Thoracic aorta (tissue), 2 donors: ENCODE measurements around the gene TNPO1. TPM values are rescaled to one million over a fixed set of nuclear protein-coding genes. Genes with fewer than 3 reads are reported as not detected.

Experiments used
- ATAC-seq: fragments of 150-250 bp; one replicate; pipeline ENCODE4 v1.8.0; 2017; ENCODE audit warnings: low read depth; ENCODE audit not compliant: insufficient number of reproducible peaks, low FRiP score
- DNase-seq: peaks from one replicate; pipeline ENCODE4 v3.0.0-alpha.2; 2020; ENCODE audit warnings: low spot score
- H3K27ac ChIP-seq, 2 donors: fragments of 200-600 bp; sonication (generic); 1 replicate in 1 of 2; 2 replicates in 1 of 2; pipeline ENCODE4 v1.5.1; 2016; ENCODE audit warnings: mild to moderate bottlenecking in 2 of 2, moderate library complexity in 2 of 2
- H3K27me3 ChIP-seq: fragments of 200-600 bp; sonication (generic); replicated peaks from 2 replicates; pipeline ENCODE4 v1.6.0; 2016; ENCODE audit warnings: mild to moderate bottlenecking; ENCODE audit not compliant: insufficient read depth
- H3K36me3 ChIP-seq: fragments of 200-600 bp; sonication (generic); one replicate; pipeline ENCODE4 v1.5.1; 2016
- H3K4me1 ChIP-seq, 2 donors: fragments of 200-600 bp; sonication (generic); 1 replicate in 1 of 2; 2 replicates in 1 of 2; pipeline versions ENCODE4 v1.5.1 to v1.6.0; 2016; ENCODE audit warnings: low read depth in 2 of 2, mild to moderate bottlenecking in 1 of 2; ENCODE audit not compliant: control insufficient read depth in 1 of 2
- H3K4me3 ChIP-seq: fragments of 200-600 bp; sonication (generic); 2 replicates; pipeline ENCODE4 v1.5.1; 2016; ENCODE audit warnings: mild to moderate bottlenecking
- H3K9me3 ChIP-seq: fragments of 200-600 bp; sonication (generic); 2 replicates; pipeline ENCODE4 v1.5.1; 2016
- total RNA-seq, 2 donors: library from RNA; depleted of rRNA; stranded (reverse); fragments of >200 nt; gene quantifications; one replicate each; pipeline versions ENCODE4 v1.1.0 to v1.2.3, GENCODE V29; 2016
- TF ChIP-seq, protein P1 (sequence below): fragments of 200-600 bp; sonication (generic); IDR thresholded peaks from one replicate; pipeline ENCODE4 v1.5.1; 2019; ENCODE audit warnings: antibody characterized with exemption

TNPO1 gene
- total RNA-seq, 2 donors from 2014 or later, result 75.8 to 150 TPM

DNA sequence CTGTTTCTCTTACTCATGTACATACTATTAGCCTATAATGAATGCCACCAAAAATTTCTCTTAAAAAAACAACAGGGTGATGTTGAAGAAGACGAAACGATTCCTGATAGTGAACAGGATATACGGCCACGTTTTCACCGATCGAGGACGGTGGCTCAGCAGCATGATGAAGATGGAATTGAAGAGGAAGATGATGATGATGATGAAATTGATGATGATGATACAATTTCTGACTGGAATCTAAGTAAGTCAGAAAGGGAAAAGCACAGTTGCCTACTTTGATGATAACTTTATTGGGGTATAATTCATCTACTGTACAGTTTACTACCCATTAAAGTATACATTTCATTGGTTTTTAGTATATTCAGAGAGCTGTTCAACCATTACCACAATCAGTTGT is 66.5 kb downstream of the TNPO1 start:
- Histone ChIP-seq H3K36me3 (peaks cover 36% of the 10 kb centered on the region), H3K9me3 (no peaks in the 10 kb centered on the region), H3K27me3 (no peaks in the 10 kb centered on the region), H3K27ac (no peak overlapping the region), H3K4me1 (no peaks in the 10 kb centered on the region), H3K4me3 (no peak overlapping the region)
- ATAC-seq (no peak), DNase-seq (no peak)
- TF ChIP-seq, protein P1, sequence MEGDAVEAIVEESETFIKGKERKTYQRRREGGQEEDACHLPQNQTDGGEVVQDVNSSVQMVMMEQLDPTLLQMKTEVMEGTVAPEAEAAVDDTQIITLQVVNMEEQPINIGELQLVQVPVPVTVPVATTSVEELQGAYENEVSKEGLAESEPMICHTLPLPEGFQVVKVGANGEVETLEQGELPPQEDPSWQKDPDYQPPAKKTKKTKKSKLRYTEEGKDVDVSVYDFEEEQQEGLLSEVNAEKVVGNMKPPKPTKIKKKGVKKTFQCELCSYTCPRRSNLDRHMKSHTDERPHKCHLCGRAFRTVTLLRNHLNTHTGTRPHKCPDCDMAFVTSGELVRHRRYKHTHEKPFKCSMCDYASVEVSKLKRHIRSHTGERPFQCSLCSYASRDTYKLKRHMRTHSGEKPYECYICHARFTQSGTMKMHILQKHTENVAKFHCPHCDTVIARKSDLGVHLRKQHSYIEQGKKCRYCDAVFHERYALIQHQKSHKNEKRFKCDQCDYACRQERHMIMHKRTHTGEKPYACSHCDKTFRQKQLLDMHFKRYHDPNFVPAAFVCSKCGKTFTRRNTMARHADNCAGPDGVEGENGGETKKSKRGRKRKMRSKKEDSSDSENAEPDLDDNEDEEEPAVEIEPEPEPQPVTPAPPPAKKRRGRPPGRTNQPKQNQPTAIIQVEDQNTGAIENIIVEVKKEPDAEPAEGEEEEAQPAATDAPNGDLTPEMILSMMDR, result no peak

DNA sequence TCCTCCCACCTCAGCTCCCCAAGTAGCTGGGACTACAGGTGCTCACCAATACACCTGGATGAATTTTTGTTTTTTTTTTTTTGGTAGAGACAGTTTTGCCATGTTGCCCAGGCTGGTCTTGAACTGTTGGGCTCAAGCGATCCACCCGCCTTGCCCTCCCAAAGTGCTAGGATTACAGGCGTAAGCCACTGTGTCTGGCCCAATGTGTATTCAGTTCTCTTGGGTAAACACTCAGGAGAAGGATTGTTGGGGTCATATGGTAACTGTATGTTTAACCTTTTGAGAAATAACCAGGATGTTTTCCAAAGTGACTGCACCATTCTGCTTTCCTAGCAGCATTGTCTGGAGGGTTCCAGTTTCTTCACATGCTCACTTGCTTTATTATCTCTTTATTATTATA is 67.4 kb downstream of the TNPO1 start:
- no peaks in the 10 kb centered on the region for H3K27me3 ChIP-seq
- no peak for DNase-seq
- no peak for ATAC-seq
- TF ChIP-seq, protein P1, result no peak
- peaks cover 41% of the 10 kb centered on the region for H3K36me3 ChIP-seq
- no peak overlapping the region for H3K4me3 ChIP-seq
- no peak overlapping the region for H3K27ac ChIP-seq
- no peaks in the 10 kb centered on the region for H3K4me1 ChIP-seq
- H3K9me3 ChIP-seq, result no peaks in the 10 kb centered on the region

DNA sequence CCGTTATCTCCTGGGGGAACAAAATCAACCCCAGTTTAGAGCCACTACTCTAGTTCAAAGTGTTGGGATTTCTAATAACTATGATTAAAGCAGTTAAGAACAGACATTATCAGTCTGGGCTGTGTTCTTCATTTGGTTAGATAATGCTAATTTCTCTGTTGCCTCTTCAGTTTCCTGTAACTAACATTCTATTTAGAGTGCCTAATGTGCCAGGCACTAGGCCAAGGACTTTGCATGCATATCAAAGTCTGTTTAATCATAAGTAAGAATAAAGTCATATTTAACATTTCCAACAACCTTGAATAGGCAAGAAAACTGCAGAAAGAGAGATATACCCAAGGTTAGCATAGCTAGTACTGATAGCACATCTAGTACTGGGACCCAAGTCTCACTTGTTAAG is 68.4 kb downstream of the TNPO1 start:
- no peak for DNase-seq
- H3K36me3 ChIP-seq, result peaks cover 43% of the 10 kb centered on the region

DNA sequence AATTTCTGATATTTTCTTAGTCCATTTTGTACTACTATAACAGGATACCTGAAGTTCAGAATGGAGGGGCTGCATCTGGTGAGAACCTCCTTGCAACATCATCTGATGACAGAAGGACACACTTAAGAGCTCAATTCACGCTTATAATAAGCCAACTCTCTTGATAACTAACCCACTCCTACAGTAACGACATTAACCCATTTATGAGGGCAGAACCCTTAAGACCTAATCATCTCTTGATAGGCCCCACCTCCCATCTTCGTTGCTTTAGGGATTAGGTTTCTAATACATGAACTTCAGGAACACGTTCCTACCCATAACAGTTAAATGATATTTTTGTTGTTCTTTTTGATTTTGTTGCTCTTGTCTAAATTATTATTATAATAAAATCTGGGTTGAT is 69.4 kb downstream of the TNPO1 start:
- no peak for DNase-seq
- H3K27ac ChIP-seq, result no peak overlapping the region
- no peaks in the 10 kb centered on the region for H3K27me3 ChIP-seq
- no peak overlapping the region for H3K4me3 ChIP-seq
- TF ChIP-seq, protein P1, result no peak
- H3K9me3 ChIP-seq, result no peaks in the 10 kb centered on the region
- no peak for ATAC-seq
- H3K36me3 ChIP-seq, result peaks cover 52% of the 10 kb centered on the region
- no peaks in the 10 kb centered on the region for H3K4me1 ChIP-seq

More for the DNA sequence above, 68.4 kb downstream of the TNPO1 start:
- TF ChIP-seq, protein P1, result no peak
- Histone ChIP-seq H3K27me3 (no peaks in the 10 kb centered on the region), H3K4me3 (no peak overlapping the region), H3K4me1 (no peaks in the 10 kb centered on the region), H3K9me3 (no peaks in the 10 kb centered on the region), H3K27ac (no peak overlapping the region)
- ATAC-seq, result no peak

DNA sequence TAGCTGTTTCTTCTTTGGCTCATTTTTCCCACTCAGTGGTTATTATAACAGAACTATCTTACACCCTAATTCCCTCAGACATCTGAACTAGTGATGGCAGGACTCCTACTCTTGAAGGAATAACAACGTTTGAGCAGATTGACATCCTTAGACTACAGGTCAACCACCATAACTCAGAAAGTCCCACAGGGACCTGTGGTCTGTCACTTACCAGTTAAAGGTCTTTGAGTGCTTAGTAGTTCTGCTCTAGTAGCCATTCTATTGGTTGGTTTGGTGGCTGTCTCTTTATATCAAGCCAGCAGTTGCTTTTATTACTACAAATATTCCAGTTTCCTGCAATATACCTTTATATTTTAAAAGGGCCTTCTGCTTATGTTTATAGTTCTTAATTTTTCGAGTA is 72.1 kb downstream of the TNPO1 start:
- Histone ChIP-seq H3K4me3 (no peak overlapping the region), H3K36me3 (peaks cover 57% of the 10 kb centered on the region), H3K9me3 (no peaks in the 10 kb centered on the region), H3K27me3 (no peaks in the 10 kb centered on the region), H3K4me1 (no peaks in the 10 kb centered on the region), H3K27ac (no peak overlapping the region)
- DNase-seq, result no peak
- no peak for ATAC-seq
- TF ChIP-seq, protein P1, result no peak
